NCI-H524 treated with DMSO at 0.1 percent for 48 hours (cell line): ENCODE data around the gene MAGEA9.
"Not testable (repeated sequence)": the region's sequence is repeated elsewhere in the genome, so short reads cannot be mapped to it uniquely, and the experiment has no call there.

Source experiments
- DNase-seq: peaks from one replicate; lab custom pipeline; 2025; lab: John Stamatoyannopoulos, UW

Gene MAGEA9

DNA sequence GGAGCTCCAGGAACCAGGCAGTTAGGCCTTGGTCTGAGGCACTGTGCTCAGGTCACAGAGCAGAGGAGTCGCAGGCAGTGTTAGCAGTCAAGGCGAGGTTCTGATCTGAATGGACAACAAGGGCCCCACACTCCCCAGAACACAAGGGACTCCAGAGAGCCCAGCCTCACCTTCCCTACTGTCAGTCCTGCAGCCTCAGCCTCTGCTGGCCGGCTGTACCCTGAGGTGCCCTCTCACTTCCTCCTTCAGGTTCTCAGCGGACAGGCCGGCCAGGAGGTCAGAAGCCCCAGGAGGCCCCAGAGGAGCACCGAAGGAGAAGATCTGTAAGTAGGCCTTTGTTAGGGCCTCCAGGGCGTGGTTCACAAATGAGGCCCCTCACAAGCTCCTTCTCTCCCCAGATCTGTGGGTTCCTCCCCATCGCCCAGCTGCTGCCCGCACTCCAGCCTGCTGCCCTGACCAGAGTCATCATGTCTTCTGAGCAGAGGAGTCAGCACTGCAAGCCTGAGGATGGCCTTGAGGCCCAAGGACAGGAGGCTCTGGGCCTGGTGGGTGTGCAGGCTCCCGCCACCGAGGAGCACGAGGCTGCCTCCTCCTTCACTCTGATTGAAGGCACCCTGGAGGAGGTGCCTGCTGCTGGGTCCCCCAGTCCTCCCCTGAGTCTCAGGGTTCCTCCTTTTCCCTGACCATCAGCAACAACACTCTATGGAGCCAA is 26.2 kb downstream of the MAGEA9 start:
- DNase-seq: no peak

DNA sequence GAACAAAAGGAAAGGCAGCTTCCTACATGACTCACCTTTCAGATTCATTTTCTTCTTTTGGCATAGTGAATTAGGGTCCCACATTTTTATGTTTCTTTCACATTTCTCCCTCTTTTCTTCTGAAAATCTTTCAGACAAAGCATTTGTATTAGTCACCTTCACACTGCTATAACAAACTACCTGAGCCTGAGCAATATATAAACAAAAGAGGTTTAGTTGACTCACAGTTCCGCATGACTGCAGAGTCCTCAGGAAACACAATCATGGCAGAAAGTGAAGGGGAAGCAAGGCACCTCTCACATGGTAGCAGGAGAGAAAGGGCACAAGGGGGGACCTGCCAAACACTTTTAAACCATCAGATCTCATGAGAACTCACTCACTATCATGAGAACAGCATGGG is 36.9 kb downstream of the MAGEA9 start:
- DNase-seq: no peak

DNA sequence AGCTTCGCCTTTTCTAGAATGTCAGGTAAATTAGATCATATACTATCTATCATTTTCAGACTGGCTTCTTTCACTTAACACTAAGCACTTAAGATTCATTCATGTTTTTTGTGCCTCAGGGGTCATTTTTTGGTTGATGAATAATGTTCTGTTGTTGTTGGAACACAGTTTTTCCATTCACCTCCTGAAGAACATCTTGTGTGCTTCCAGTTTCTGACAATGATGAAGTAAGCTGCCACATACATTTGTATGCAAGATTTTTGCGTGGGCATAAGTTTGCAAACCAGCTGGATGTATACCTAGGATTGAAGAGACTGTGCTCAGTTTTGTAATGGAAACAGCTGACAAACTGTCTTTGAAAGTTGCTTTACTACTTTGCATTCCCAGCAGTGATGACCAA is 37.6 kb downstream of the MAGEA9 start:
- no peak for DNase-seq

DNA sequence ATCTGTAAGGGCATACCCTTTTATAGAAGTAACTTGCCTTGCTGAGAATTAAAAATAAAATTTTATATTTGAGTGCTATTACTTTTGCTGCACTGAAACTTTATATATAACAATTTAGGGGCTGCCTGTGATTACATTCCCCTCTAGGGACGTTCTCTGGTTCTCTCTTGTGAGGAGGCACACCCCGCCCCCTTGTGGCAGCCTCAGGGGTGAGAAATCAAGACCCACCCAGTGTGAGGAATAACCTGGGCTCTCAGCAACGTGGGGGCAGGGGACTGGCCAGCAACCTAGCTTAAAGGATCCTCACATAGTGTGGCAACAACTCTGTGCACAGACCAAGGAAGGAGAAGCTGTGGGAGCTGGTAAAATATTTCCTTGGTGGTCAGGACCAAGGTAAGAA is 43.7 kb downstream of the MAGEA9 start:
- no peak for DNase-seq

DNA sequence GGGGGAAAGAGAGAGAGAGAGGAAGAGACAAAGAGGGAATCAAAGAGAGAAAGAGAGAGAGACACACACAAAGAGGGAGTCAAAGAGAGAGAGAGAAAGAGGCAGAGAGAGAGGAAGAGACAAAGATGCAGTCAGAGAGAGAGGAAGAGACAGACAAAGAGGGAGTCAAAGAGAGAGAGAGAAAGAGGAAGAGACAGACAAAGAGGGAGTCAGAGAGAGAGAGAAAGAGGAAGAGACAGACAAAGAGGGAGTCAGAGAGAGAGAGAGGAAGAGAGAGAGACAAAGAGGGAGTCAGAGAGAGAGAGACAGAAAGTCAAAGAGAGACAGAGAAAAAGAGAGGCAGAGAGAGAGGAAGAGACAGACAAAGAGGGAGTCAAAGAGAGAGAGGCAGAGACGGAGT is 45.5 kb downstream of the MAGEA9 start:
- no peak for DNase-seq

DNA sequence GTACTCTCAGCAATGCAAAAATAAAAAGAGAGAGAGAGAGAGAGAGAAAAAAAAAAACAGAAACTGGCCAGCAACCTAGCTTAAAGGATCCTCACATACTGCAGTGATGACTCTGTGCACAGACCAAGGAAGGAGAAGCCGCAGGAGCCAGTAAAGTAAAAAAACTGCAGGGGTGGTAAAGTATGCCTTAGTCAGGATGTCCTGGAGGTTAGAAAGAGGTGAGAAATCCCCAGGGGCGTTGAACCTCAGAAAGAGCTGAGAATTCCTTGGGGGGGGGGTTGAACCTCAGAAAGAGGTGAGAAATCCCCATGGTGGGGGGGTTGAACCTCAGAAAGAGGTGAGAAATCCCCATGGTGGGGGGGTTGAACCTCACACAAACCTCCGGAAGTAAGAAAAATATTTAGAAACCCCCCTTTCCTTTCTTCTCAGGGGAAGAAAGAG is 48.0 kb downstream of the MAGEA9 start:
- no peak for DNase-seq

DNA sequence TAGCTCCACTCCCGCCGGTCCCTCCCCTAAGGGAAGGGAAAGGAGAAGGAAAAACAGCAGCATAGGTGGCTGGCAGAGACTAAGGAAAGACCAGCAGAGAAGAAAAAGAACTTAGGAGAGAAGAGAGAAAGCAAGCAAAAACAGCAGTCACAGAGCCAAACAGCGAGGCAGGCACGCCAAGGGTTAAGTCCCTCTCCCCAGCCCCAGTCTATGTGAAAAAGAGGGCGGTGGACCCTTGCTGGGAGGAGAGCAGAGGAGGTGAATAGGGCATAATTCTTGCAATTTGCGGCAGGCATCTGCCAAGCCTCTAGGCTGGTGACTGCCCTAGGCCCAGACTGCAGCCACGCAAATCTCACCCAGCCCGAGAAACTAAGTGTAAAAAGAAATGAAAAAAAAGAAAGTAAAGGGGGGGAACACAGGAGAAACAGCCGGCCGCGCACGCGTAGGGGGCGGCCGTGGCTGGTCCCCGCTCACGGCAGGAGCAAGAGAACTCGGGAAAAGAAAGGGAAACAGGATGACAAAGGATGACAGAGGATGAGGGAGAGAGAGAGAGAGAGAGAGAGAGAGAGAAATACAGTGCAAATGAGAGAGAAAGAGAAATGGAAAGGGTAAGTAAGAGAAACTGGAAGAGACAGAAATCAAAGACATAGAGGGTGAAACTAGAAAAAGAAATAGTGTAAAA is 48.6 kb downstream of the MAGEA9 start:
- DNase-seq: no peak

DNA sequence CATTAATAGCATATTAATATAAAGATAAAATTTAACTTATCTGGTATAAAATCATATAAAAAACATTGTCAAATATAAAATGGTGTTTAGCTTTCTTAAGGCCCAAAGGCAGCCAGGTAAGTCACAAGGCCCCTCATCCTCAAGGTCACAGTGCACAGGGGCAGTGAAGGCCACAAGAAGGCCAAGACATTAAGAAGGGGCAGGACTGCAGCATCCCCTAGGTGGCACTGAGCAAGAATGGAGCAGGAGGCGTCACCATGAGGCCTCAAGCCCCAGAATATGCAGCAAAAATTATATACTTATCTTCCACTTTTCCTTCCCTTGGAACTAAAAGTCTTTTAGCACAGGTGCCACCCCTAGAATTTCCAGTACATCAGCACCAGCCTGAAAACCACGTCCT is 49.7 kb downstream of the MAGEA9 start:
- no peak for DNase-seq

DNA sequence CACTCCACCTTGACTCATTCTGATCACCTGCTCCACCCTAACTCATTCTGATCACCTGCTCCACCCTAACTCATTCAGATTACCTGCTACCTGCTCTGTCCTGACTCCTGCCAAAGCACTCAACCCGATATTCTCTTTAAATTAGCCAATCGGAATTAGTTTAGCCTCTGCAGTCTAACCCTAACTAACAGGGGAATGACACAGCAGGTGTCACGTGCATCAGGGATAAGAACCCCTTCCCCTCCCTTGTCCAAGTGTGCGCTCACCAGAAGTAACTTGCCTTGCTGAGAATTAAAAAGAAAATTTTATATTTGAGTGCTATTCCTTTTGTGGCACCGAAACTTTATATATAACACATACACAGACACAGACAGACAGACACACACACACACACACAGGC is 55.0 kb downstream of the MAGEA9 start:
- DNase-seq: not testable (repeated sequence)

DNA sequence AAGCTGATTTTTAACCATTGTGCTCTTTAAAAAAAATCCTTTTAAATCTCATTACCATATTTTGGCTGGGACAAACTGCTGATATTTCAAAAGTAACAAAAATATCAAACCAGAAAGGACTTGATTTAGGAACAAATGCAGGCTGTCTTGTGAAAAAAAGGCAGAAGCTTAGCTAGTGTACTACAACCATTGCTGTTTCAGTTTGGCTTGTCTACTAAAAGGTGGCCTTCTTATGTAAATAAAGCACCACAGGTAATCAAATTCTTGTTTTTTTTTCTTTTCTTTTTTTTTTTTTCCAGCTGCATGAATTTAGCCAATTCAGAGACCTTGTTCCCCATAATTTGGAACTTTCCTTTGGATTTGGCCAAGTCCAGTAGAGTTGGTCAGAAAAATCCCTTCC is 55.4 kb downstream of the MAGEA9 start:
- no peak for DNase-seq
